Measurements from ENCODE around the gene R3HCC1L. TPM values are rescaled to one million over a fixed set of nuclear protein-coding genes. Genes with fewer than 3 reads are reported as not detected.

Gene R3HCC1L
- total and polyA plus RNA-seq, 9 of the 15 experiments (the other 6 are each of a cell fraction or from before 2014, with no cell fraction given), result 9.1 to 17.8 (median 12.6) TPM

GRCh38 chr10:98276311-98276710 lies 141.9 kb downstream of the R3HCC1L start:
- Histone ChIP-seq H3K9me1 (ENCODE audit: control insufficient read depth, insufficient read depth, low read length) (no peaks in the 10 kb centered on the region), H3K4me2 (ENCODE audit: insufficient read depth, low read length) (no peak overlapping the region), H3K27me3 (ENCODE audit: control insufficient read depth in 2 of 2, insufficient read depth in 2 of 2, low read length in 2 of 2) (peaks cover 2 to 28% of the 10 kb centered on the region in 2 experiments; a peak in 4 of 5 replicates), H3K36me3 (ENCODE audit: control insufficient read depth, insufficient read depth, low read length) (no peaks in the 10 kb centered on the region), H4K20me1 (replicated peaks; ENCODE audit: control insufficient read depth, insufficient read depth, low read length) (no peaks in the 10 kb centered on the region), H3K4me1 (replicated peaks in 1 of 2; ENCODE audit: control insufficient read depth in 2 of 2, insufficient read depth in 2 of 2, low read length in 2 of 2) (no peaks in the 10 kb centered on the region), H2AFZ (ENCODE audit: low read depth, low read length) (no peak overlapping the region), H3K79me2 (ENCODE audit: control insufficient read depth, insufficient read depth, low read length) (no peaks in the 10 kb centered on the region), H3K4me3 (no peak overlapping the region), H3K9me3 (replicated peaks; ENCODE audit: control insufficient read depth, insufficient read depth, low read depth, low read length) (no peaks in the 10 kb centered on the region), H3K27ac (ENCODE audit: extremely low read depth, low read depth, low read length) (no peak overlapping the region), H3K9ac (ENCODE audit: insufficient read depth in 1 of 2, low read depth in 2 of 2, low read length in 2 of 2) (no peak overlapping the region)
- ChIA-PET POLR2A (no interaction called here), CTCF (ENCODE audit: low intra/inter-chr PET ratio) (no interaction called here)
- ATAC-seq (no peak), FAIRE-seq (no peak), DNase-seq (ENCODE audit: extremely low read depth in 1 of 4, low spot score in 3 of 4) (no peak)
- WGBS (ENCODE audit: insufficient coverage, low coverage, missing lambda C conversion rate), result 0% methylated on average over 3 of the region's 3 CpGs
- in situ Hi-C loops (cut with MboI) (no loop called here), intact Hi-C loops (cut with micrococcal nuclease) (no loop called here)
- no peak for TF ChIP-seq SMC3 (conservative IDR thresholded peaks at IDR 0.05; ENCODE audit: insufficient read depth, low read depth, low read length)
- TF ChIP-seq, protein P1, sequence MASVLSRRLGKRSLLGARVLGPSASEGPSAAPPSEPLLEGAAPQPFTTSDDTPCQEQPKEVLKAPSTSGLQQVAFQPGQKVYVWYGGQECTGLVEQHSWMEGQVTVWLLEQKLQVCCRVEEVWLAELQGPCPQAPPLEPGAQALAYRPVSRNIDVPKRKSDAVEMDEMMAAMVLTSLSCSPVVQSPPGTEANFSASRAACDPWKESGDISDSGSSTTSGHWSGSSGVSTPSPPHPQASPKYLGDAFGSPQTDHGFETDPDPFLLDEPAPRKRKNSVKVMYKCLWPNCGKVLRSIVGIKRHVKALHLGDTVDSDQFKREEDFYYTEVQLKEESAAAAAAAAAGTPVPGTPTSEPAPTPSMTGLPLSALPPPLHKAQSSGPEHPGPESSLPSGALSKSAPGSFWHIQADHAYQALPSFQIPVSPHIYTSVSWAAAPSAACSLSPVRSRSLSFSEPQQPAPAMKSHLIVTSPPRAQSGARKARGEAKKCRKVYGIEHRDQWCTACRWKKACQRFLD (CRISPR knock-in tag; IDR thresholded peaks at IDR 0.05), result no peak
- no peak for TF ChIP-seq CEBPG (CRISPR knock-in tag; IDR thresholded peaks at IDR 0.05)
- TF ChIP-seq CEBPG (tag; conservative IDR thresholded peaks at IDR 0.05 in 1 of 2, IDR thresholded peaks at IDR 0.05 in 1 of 2), result no peak
- BruUV-seq (replicated peaks), result no TSS peak

DNA sequence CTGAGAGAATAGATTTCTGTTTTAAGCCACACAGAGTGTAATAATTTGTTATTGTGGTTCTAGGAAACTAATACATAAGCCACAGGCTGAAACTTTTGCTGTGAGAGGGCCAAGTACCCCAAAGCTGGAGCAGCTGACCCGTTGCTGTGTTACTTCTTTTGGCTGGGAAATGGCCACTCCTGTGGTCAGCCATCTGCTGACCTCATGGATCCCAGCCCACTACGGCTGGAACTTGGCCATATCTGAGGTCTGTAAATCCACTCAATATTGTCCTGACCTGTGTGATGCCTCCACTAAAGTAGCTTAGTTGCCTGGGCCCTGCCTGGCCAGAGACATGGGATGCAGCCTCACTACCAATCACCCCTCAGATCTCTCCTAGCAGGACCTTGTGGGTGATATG lies 151.0 kb downstream of the R3HCC1L start:
- intact Hi-C loops (cut with micrococcal nuclease), result no loop called here
- TF ChIP-seq, protein P2, sequence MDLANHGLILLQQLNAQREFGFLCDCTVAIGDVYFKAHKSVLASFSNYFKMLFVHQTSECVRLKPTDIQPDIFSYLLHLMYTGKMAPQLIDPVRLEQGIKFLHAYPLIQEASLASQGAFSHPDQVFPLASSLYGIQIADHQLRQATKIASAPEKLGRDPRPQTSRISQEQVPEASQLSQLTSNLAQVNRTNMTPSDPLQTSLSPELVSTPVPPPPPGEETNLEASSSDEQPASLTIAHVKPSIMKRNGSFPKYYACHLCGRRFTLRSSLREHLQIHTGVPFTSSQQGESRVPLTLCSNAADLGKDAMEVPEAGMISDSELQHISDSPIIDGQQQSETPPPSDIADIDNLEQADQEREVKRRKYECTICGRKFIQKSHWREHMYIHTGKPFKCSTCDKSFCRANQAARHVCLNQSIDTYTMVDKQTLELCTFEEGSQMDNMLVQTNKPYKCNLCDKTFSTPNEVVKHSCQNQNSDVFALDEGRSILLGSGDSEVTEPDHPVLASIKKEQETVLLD (IDR thresholded peaks at IDR 0.05), result no peak
- TF ChIP-seq, protein P3, sequence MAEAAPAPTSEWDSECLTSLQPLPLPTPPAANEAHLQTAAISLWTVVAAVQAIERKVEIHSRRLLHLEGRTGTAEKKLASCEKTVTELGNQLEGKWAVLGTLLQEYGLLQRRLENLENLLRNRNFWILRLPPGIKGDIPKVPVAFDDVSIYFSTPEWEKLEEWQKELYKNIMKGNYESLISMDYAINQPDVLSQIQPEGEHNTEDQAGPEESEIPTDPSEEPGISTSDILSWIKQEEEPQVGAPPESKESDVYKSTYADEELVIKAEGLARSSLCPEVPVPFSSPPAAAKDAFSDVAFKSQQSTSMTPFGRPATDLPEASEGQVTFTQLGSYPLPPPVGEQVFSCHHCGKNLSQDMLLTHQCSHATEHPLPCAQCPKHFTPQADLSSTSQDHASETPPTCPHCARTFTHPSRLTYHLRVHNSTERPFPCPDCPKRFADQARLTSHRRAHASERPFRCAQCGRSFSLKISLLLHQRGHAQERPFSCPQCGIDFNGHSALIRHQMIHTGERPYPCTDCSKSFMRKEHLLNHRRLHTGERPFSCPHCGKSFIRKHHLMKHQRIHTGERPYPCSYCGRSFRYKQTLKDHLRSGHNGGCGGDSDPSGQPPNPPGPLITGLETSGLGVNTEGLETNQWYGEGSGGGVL (CRISPR knock-in tag; IDR thresholded peaks at IDR 0.05), result no peak
- TF ChIP-seq, protein P4, sequence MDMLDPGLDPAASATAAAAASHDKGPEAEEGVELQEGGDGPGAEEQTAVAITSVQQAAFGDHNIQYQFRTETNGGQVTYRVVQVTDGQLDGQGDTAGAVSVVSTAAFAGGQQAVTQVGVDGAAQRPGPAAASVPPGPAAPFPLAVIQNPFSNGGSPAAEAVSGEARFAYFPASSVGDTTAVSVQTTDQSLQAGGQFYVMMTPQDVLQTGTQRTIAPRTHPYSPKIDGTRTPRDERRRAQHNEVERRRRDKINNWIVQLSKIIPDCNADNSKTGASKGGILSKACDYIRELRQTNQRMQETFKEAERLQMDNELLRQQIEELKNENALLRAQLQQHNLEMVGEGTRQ (CRISPR knock-in tag; IDR thresholded peaks at IDR 0.05), result no peak
- TF ChIP-seq KDM4B (IDR thresholded peaks at IDR 0.05; ENCODE audit: borderline replicate concordance in 2 of 2, low read depth in 1 of 2) (no peak), NEUROD1 (IDR thresholded peaks at IDR 0.05; ENCODE audit: borderline replicate concordance, low read depth, low read length, partially characterized antibody) (no peak), DIDO1 (tag; IDR thresholded peaks at IDR 0.05; ENCODE audit: low read depth) (no peak)

More for the DNA sequence above, 151.0 kb downstream of the R3HCC1L start:
- Histone ChIP-seq H4K20me1 (replicated peaks; ENCODE audit: control insufficient read depth, insufficient read depth, low read length) (no peaks in the 10 kb centered on the region; the same call in 1 of the 2 replicates), H3K9me3 (replicated peaks; ENCODE audit: control insufficient read depth, insufficient read depth, low read depth, low read length) (no peaks in the 10 kb centered on the region), H3K4me3 (no peak overlapping the region), H3K9ac (ENCODE audit: insufficient read depth in 1 of 2, low read depth in 2 of 2, low read length in 2 of 2) (no peak overlapping the region), H3K27me3 (ENCODE audit: control insufficient read depth in 2 of 2, insufficient read depth in 2 of 2, low read length in 2 of 2) (peaks cover 15 to 32% of the 10 kb centered on the region in 2 experiments; a peak in 3 of 5 replicates), H3K4me1 (replicated peaks in 1 of 2; ENCODE audit: control insufficient read depth in 2 of 2, insufficient read depth in 2 of 2, low read length in 2 of 2) (no peaks in the 10 kb centered on the region), H2AFZ (ENCODE audit: low read depth, low read length) (no peak overlapping the region), H3K79me2 (ENCODE audit: control insufficient read depth, insufficient read depth, low read length) (no peaks in the 10 kb centered on the region), H3K36me3 (ENCODE audit: control insufficient read depth, insufficient read depth, low read length) (no peaks in the 10 kb centered on the region), H3K4me2 (ENCODE audit: insufficient read depth, low read length) (no peak overlapping the region), H3K9me1 (ENCODE audit: control insufficient read depth, insufficient read depth, low read length) (no peaks in the 10 kb centered on the region), H3K27ac (ENCODE audit: extremely low read depth, low read depth, low read length) (no peak overlapping the region)
- DNase-seq (ENCODE audit: extremely low read depth in 1 of 4, low spot score in 3 of 4) (no peak), FAIRE-seq (no peak), ATAC-seq (no peak)
- 0% methylated on average over 2 of the region's 2 CpGs for WGBS (ENCODE audit: insufficient coverage, low coverage, missing lambda C conversion rate)
- in situ Hi-C loops (cut with MboI), result no loop called here
- ChIA-PET POLR2A (no interaction called here), CTCF (ENCODE audit: low intra/inter-chr PET ratio) (no interaction called here)
- BruUV-seq (replicated peaks), result no TSS peak
